ENCODE measurements around the gene SLC66A3.

Gene SLC66A3

DNA sequence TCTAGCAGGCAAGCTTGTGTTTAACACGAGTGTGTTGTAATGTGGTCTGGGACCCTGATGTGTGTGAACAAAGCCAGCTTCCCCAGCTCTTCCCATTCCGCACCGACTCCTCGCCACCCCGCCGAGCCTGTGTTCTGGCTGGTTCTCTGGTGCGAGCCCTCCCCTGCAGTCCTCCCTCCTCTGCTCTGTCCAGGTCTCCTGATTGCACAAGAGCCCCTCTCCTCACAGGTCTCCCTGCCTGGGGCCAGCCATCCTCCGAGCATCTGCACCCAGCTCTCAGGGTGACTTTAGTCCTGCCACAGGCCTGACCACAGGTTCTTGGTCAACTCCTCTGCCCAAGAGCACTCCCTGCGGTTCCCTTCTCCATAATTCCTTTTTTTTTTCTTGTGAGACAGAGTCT, 13.2 kb downstream of the SLC66A3 start:
- Mint-ChIP-seq H3K4me3 (no peak overlapping the region), H3K27me3 (ENCODE audit: low read depth) (no peaks in the 10 kb centered on the region), H3K9me3 (no peaks in the 10 kb centered on the region), H3K36me3 (ENCODE audit: low read depth) (no peaks in the 10 kb centered on the region), H3K4me1 (peaks cover 6% of the 10 kb centered on the region), H3K27ac (no peak overlapping the region)
- TF ChIP-seq, protein P1, sequence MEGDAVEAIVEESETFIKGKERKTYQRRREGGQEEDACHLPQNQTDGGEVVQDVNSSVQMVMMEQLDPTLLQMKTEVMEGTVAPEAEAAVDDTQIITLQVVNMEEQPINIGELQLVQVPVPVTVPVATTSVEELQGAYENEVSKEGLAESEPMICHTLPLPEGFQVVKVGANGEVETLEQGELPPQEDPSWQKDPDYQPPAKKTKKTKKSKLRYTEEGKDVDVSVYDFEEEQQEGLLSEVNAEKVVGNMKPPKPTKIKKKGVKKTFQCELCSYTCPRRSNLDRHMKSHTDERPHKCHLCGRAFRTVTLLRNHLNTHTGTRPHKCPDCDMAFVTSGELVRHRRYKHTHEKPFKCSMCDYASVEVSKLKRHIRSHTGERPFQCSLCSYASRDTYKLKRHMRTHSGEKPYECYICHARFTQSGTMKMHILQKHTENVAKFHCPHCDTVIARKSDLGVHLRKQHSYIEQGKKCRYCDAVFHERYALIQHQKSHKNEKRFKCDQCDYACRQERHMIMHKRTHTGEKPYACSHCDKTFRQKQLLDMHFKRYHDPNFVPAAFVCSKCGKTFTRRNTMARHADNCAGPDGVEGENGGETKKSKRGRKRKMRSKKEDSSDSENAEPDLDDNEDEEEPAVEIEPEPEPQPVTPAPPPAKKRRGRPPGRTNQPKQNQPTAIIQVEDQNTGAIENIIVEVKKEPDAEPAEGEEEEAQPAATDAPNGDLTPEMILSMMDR (IDR thresholded peaks at IDR 0.05; ENCODE audit: unreplicated experiment in 3 of 3), result no peak

DNA sequence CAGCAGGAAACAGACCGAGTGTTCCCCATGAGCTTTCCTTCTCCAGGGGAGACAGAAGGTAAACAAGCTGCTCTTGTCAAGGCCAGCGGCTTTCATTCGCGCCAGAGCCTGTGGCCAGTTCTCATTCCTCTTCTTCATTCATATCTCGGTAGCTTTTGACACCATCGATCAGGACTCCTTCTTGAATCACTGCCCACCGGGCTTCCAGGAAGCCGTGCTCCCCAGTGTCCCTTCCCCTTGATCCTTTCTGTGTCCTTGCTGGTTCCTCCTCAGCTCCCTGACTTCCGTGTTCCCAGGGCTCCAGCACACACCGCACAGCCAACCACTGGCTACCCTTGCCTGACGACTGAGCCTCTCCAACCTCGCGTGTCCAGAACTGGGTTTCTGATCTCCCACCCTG, 14.1 kb downstream of the SLC66A3 start:
- no peaks in the 10 kb centered on the region for H3K36me3 Mint-ChIP-seq (ENCODE audit: low read depth)
- H3K27ac Mint-ChIP-seq, result no peak overlapping the region
- no peak overlapping the region for H3K4me3 Mint-ChIP-seq
- H3K27me3 Mint-ChIP-seq (ENCODE audit: low read depth), result no peaks in the 10 kb centered on the region
- TF ChIP-seq, protein P1 (IDR thresholded peaks at IDR 0.05; ENCODE audit: unreplicated experiment in 3 of 3), result no peak
- H3K4me1 Mint-ChIP-seq, result no peaks in the 10 kb centered on the region
- H3K9me3 Mint-ChIP-seq, result no peaks in the 10 kb centered on the region

DNA sequence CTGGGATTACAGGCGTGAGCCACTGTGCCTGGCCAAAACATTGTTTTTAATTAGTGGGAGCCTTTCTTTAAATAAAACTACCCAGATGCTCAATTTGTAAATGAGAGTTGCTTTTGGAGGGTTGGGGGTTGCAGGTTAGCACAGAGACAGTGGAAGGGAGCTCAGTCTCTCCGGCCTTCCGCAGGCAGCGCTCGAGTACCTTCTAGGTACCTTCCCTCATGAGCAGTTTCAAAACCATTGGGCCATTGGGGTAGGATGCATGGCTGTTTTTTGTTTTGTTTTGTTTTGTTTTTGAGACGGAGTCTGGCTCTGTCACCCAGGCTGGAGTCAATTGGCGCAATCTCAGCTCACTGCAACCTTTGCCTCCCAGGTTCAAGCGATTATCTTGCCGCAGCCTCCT, 19.0 kb downstream of the SLC66A3 start:
- Mint-ChIP-seq H3K4me3 (no peak overlapping the region), H3K27me3 (ENCODE audit: low read depth) (no peaks in the 10 kb centered on the region), H3K4me1 (no peaks in the 10 kb centered on the region), H3K36me3 (ENCODE audit: low read depth) (peaks cover 10% of the 10 kb centered on the region), H3K27ac (no peak overlapping the region), H3K9me3 (no peaks in the 10 kb centered on the region)
- TF ChIP-seq, protein P1 (IDR thresholded peaks at IDR 0.05; ENCODE audit: unreplicated experiment in 3 of 3), result no peak

DNA sequence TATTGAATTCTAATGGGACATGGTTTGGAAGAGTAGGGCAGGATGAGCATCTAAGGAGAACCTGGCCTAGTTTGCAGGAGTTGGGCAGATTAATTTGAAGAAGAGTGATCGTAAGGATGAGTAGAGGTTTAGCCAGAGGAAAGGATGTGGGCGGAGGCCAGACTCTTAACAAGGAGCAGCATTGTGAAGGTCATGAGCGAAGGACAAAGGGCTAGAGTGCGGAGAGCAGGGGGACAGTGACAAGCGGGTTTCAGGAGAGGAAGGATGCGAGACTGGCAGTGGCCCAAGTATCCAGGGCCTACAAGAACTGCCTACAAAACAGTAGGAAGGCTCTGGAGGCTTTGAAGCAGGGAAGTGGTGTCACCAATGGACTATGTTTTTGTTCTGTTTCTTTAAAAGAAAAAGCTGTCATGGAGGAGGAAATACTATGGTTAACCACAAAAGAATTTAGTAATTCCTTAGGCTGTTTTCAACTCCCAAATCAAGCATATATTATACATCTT, 20.1 kb downstream of the SLC66A3 start:
- Mint-ChIP-seq H3K9me3 (no peaks in the 10 kb centered on the region), H3K27ac (no peak overlapping the region), H3K36me3 (ENCODE audit: low read depth) (peaks cover 12% of the 10 kb centered on the region), H3K27me3 (ENCODE audit: low read depth) (no peaks in the 10 kb centered on the region), H3K4me3 (no peak overlapping the region), H3K4me1 (no peaks in the 10 kb centered on the region)
- TF ChIP-seq, protein P1 (IDR thresholded peaks at IDR 0.05; ENCODE audit: unreplicated experiment in 3 of 3), result no peak

DNA sequence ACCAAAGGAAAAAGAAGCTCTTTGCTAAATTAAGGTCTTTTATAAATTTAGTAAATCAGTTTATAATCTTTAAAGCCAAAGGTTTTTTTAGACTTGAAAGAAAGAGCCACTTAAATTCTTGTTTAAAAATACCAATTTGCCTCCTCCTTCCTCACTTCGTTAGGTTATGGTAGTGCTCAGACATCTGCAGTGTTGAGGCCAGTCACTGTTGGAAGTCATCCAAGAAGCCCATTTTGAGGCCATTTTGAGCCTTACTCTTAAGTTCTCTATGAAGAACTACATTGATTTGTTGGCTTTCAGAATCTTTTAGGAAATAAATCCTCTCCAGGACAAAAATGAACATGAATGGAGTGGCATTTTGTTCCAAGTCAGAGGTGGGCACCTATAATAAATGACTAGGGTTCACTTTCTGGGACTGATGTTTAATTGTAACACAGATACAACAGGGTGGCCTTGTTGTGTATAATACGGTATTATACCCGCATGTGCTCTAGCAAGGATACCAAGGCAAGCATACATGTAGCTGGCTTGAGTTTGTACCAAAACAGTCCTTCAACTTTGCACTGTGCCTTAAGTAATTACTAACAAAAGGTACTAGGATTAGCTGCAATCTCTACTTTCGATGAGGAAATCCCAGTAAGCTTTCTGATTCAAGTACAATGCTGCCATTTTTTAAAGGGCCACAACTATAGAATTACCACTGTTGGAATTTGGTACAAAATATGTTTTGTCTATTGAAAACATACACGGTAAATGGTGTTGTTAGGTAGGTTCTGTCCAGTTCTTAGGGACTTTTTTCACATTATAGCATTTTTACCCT, 22.8 kb downstream of the SLC66A3 start:
- H3K27ac Mint-ChIP-seq, result no peak overlapping the region
- H3K4me1 Mint-ChIP-seq, result no peaks in the 10 kb centered on the region
- H3K36me3 Mint-ChIP-seq (ENCODE audit: low read depth), result peaks cover 25% of the 10 kb centered on the region
- H3K9me3 Mint-ChIP-seq, result no peaks in the 10 kb centered on the region
- H3K4me3 Mint-ChIP-seq, result no peak overlapping the region
- H3K27me3 Mint-ChIP-seq (ENCODE audit: low read depth), result no peaks in the 10 kb centered on the region
- TF ChIP-seq, protein P1 (IDR thresholded peaks at IDR 0.05; ENCODE audit: unreplicated experiment in 3 of 3), result no peak

DNA sequence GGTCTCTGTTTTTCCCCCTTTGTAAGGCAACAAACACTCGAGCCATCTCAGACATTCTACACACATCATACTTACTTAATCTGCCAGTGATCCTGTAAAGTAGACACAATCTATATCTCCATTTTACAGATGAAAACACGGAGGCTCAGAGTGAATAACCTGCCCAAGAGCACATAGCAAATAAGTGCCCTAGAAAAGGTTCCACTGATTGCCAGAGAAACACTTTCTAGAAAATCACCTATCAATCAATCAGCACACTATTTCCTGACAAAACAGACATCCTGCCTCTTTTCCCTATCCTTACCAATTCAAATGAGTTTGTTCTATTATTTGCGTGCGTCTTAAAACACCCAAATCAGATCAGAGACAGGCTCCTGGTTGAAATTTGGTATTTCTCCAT, 23.9 kb downstream of the SLC66A3 start:
- TF ChIP-seq, protein P1 (IDR thresholded peaks at IDR 0.05; ENCODE audit: unreplicated experiment in 3 of 3), result no peak
- peaks cover 26% of the 10 kb centered on the region for H3K36me3 Mint-ChIP-seq (ENCODE audit: low read depth)
- H3K27me3 Mint-ChIP-seq (ENCODE audit: low read depth), result no peaks in the 10 kb centered on the region
- H3K4me1 Mint-ChIP-seq, result no peaks in the 10 kb centered on the region
- H3K27ac Mint-ChIP-seq, result no peak overlapping the region
- H3K9me3 Mint-ChIP-seq, result no peaks in the 10 kb centered on the region
- H3K4me3 Mint-ChIP-seq, result no peak overlapping the region
